ENCODE measurements around the gene TMEM72.

- no peak for TF ChIP-seq CTCF (IDR thresholded peaks at IDR 0.05; ENCODE audit: poor library complexity)
- no peak for TF ChIP-seq EZH2 (IDR thresholded peaks at IDR 0.05; ENCODE audit: borderline replicate concordance)
- no peak for TF ChIP-seq EZH2phosphoT487 (IDR thresholded peaks at IDR 0.05; ENCODE audit: low read depth, severe bottlenecking, unreplicated experiment)
Observed at GRCh38 chr10:44921506-44921905, 10.4 kb downstream of the TMEM72 start.

All from hepatocyte (in vitro differentiated cells).